ENCODE measurements around the gene BMPR1A.

GRCh38 chr10:86944907-86945306, 188.5 kb downstream of the BMPR1A start:
- TF ChIP-seq CTCF (IDR thresholded peaks at IDR 0.05) = no peak
- no peak for TF ChIP-seq POLR2A (IDR thresholded peaks at IDR 0.05)
- TF ChIP-seq EP300 (IDR thresholded peaks at IDR 0.05) = no peak
